B cell (primary cell): ENCODE measurements around the gene DCST2. TPM values are rescaled to one million over a fixed set of nuclear protein-coding genes. Genes with fewer than 3 reads are reported as not detected.
A peak's percentile ranks its signal among the peaks of the same experiment; 100 is the strongest.

Source experiments
- ATAC-seq: fragments of 200-7000 bp; cut with Tn5 transposase; one replicate; pipeline ENCODE4 v1.10.0; 2021; ENCODE audit warnings: low read depth, mild to moderate bottlenecking, moderate number of reproducible peaks, moderate library complexity
- CTCF ChIA-PET: fragments of 350-600 bp; sonication (Branson Sonifier 250); formaldehyde crosslinking; loops from one replicate; lab custom pipeline; 2021; ENCODE audit warnings: antibody characterized with exemption, inconsistent platforms; lab: Charles Lee
- POLR2A ChIA-PET: fragments of 350-600 bp; sonication (Branson Sonifier 250); formaldehyde crosslinking; loops from one replicate; lab custom pipeline; 2021; ENCODE audit warnings: antibody characterized with exemption; lab: Charles Lee
- DNase-seq: peaks from one replicate; pipeline ENCODE4 v3.0.0; 2013
- H2AFZ ChIP-seq: 2 replicates; pipeline ENCODE4 v1.6.1; 2012; ENCODE audit warnings: mild to moderate bottlenecking, low read depth, low read length; ENCODE audit not compliant: insufficient read depth, poor library complexity, severe bottlenecking
- H3K27ac ChIP-seq, 2 donors: 1 replicate in 1 of 2; 2 replicates in 1 of 2; pipeline ENCODE4 v1.5.1; 2012 to 2013; ENCODE audit warnings: low read length in 2 of 2, mild to moderate bottlenecking in 2 of 2, moderate library complexity in 1 of 2
- H3K27me3 ChIP-seq, 4 experiments: fragments of 200-600 bp in 1 of 4; sonication (generic) in 1 of 4; replicated peaks in 1 of 4; 1 replicate in 2 of 4; 2 replicates in 2 of 4; pipeline versions ENCODE4 v1.6.1 to v1.7.0; 2013 to 2016; ENCODE audit warnings: low read length in 3 of 4, mild to moderate bottlenecking in 2 of 4, mixed read lengths in 1 of 4, moderate library complexity in 1 of 4; ENCODE audit not compliant: insufficient read depth in 4 of 4, control insufficient read depth in 3 of 4; ENCODE audit errors: control extremely low read depth in 1 of 4
- H3K36me3 ChIP-seq, 2 experiments: replicated peaks in 1 of 2; 1 replicate in 1 of 2; 2 replicates in 1 of 2; pipeline versions ENCODE4 v1.6.1 to v1.7.1; 2013; ENCODE audit warnings: low read length in 1 of 2; ENCODE audit not compliant: insufficient read depth in 2 of 2, control insufficient read depth in 1 of 2; ENCODE audit errors: control extremely low read depth in 1 of 2, extremely low read depth in 1 of 2
- H3K4me1 ChIP-seq, 2 donors: fragments of 200-600 bp in 1 of 2; sonication (generic) in 1 of 2; 1 replicate in 1 of 2; 2 replicates in 1 of 2; pipeline versions ENCODE4 v1.5.1 to v1.6.1; 2013 to 2017; ENCODE audit warnings: low read length in 2 of 2; ENCODE audit not compliant: control insufficient read depth in 2 of 2, insufficient read depth in 2 of 2
- H3K4me2 ChIP-seq: replicated peaks from 2 replicates; pipeline ENCODE3; 2012; ENCODE audit warnings: mild to moderate bottlenecking, low read depth, low read length; ENCODE audit not compliant: poor library complexity, severe bottlenecking
- H3K4me3 ChIP-seq, 5 experiments: fragments of 200-600 bp in 1 of 5; sonication (generic) in 1 of 5; 1 replicate in 3 of 5; 2 replicates in 2 of 5; pipeline versions ENCODE4 v1.5.1 to v1.7.0; 2011 to 2016; ENCODE audit warnings: low read length in 4 of 5, mild to moderate bottlenecking in 4 of 5, low read depth in 2 of 5, control low read depth in 1 of 5, moderate library complexity in 1 of 5; ENCODE audit not compliant: insufficient read depth in 1 of 5; ENCODE audit errors: control extremely low read depth in 1 of 5, extremely low read depth in 1 of 5
- H3K79me2 ChIP-seq: fragments of 200-600 bp; sonication (generic); one replicate; pipeline ENCODE4 v1.6.0; 2016; ENCODE audit warnings: low read length; ENCODE audit not compliant: control insufficient read depth, insufficient read depth
- H3K9ac ChIP-seq: fragments of 200-600 bp; sonication (generic); 2 replicates; pipeline ENCODE4 v1.6.1; 2017; ENCODE audit warnings: mild to moderate bottlenecking, low read length, moderate library complexity
- H3K9me3 ChIP-seq, 3 donors: one replicate each; pipeline versions ENCODE4 v1.6.1 to v1.7.1; 2013; ENCODE audit warnings: low read length in 2 of 3; ENCODE audit not compliant: control insufficient read depth in 2 of 3, insufficient read depth in 1 of 3; ENCODE audit errors: control extremely low read depth in 1 of 3
- H4K20me1 ChIP-seq: 2 replicates; pipeline ENCODE4 v1.6.0; 2012; ENCODE audit warnings: mild to moderate bottlenecking, low read length; ENCODE audit not compliant: insufficient read depth, control insufficient read depth, poor library complexity, severe bottlenecking
- H3K27ac Mint-ChIP-seq: one replicate; pipeline ENCODE4 v1.8.0; 2021; ENCODE audit warnings: mixed read lengths
- H3K27me3 Mint-ChIP-seq: one replicate; pipeline ENCODE4 v1.8.0; 2021; ENCODE audit warnings: mixed read lengths
- H3K4me1 Mint-ChIP-seq: one replicate; pipeline ENCODE4 v1.8.0; 2021; ENCODE audit warnings: mixed read lengths
- H3K4me3 Mint-ChIP-seq: one replicate; pipeline ENCODE4 v1.8.0; 2021; ENCODE audit warnings: mixed read lengths
- H3K9me3 Mint-ChIP-seq: one replicate; pipeline ENCODE4 v1.8.0; 2022; ENCODE audit warnings: mixed read lengths; ENCODE audit not compliant: insufficient read depth
- EZH2 ChIP-seq: IDR thresholded peaks from 2 replicates; pipeline ENCODE4 v1.6.1; 2012; ENCODE audit warnings: borderline replicate concordance, low read depth, mild to moderate bottlenecking, moderate library complexity, low read length; ENCODE audit not compliant: insufficient read depth, poor library complexity, severe bottlenecking
- WGBS: methylation state at CpG from one replicate; pipeline ENCODE4 v1.1.5; 2013; ENCODE audit warnings: missing lambda C conversion rate; ENCODE audit not compliant: insufficient coverage; 5-methylcytosine and 5-hydroxymethylcytosine counted together
- intact Hi-C: fragments of 100-400 bp; cut with micrococcal nuclease; formaldehyde crosslinking; loops from one replicate; pipeline ENCODE4 v1.10.0; 2022
- polyA minus RNA-seq: library from RNA; depleted of rRNA, polyadenylated mRNA; stranded (reverse); fragments of >200 nt; gene quantifications from 2 replicates; pipeline ENCODE4 v1.2.3, GENCODE V29; 2012
- polyA plus RNA-seq: library from polyadenylated mRNA; depleted of rRNA; stranded (reverse); fragments of >200 nt; gene quantifications from 2 replicates; pipeline ENCODE4 v1.2.3, GENCODE V29; 2012
- total RNA-seq, 2 donors: library from RNA; stranded (reverse); fragments of 120-200 nt in 1 of 2; gene quantifications; 1 replicate in 1 of 2; 2 replicates in 1 of 2; pipeline versions ENCODE4 v1.2.3 to v1.2.4, GENCODE V29; 2013 to 2022
- TF ChIP-seq, protein P1 (sequence below): fragments of 200-600 bp; IDR thresholded peaks from one replicate; pipeline ENCODE4 v1.8.0; 2022; ENCODE audit warnings: antibody characterized with exemption, mild to moderate bottlenecking

The DCST2 gene
- total RNA-seq = 0.89 and 0.90 TPM in 2 replicates
- 0.44 TPM for total RNA-seq (2013)
- 2.9 and 5.4 TPM in 2 replicates for polyA plus RNA-seq
- polyA minus RNA-seq = 0.14 TPM in 1 of 2 replicates, not detected in the other

DNA sequence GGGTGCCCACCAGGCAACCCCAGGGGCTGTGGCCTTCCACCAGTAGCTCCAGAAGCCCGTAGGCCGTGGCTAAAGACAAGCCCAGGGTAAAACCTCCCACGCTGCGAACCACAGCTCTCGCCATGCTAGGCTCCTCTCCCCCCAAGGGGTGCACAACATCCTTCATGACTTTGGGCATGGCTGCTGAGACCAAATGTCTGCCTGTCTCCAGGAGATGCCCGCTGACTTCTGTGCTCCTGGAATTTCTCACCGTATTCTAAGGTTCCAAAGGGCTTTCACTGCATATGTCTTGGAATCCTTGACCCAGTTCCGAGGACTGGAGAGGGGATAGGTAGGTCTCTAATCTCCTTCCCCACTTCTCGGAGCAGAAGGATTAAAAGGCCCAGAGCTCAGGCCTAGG is at the start of gene DCST2, which contains the start of gene DCST1:
TSS of gene DCST2 (minus strand) at position 258 of the 400 bp plus-strand sequence. CDS start at position 178, 80 bp downstream.
TSS of gene DCST1 (plus strand) at position 301 of the 400 bp plus-strand sequence. CDS start 213 bp downstream, outside the sequence.
- no peaks in the 10 kb centered on the region for H3K4me1 Mint-ChIP-seq
- CTCF ChIA-PET = interaction anchor here (1.3 to 1.4 kb wide), 2 partner anchors 12 to 16 kb away, joined by 3 to 6 read pairs; no protein-coding TSS in a partner anchor

GRCh38 chr1:155083052-155083541 is 49.5 kb upstream of the DCST2 start:
- Mint-ChIP-seq H3K27ac (no peak overlapping the region), H3K27me3 (peaks cover 38% of the 10 kb centered on the region), H3K9me3 (no peaks in the 10 kb centered on the region), H3K4me3 (peak overlapping the region; percentile 74), H3K4me1 (peaks cover 64% of the 10 kb centered on the region)
- intact Hi-C loops = no loop called here
- H3K4me1 ChIP-seq = peaks cover 71 to 78% of the 10 kb centered on the region in 2 donors
- no peak for ATAC-seq
- no peak for DNase-seq
- H3K9ac ChIP-seq = no peak overlapping the region
- TF ChIP-seq, protein P1, sequence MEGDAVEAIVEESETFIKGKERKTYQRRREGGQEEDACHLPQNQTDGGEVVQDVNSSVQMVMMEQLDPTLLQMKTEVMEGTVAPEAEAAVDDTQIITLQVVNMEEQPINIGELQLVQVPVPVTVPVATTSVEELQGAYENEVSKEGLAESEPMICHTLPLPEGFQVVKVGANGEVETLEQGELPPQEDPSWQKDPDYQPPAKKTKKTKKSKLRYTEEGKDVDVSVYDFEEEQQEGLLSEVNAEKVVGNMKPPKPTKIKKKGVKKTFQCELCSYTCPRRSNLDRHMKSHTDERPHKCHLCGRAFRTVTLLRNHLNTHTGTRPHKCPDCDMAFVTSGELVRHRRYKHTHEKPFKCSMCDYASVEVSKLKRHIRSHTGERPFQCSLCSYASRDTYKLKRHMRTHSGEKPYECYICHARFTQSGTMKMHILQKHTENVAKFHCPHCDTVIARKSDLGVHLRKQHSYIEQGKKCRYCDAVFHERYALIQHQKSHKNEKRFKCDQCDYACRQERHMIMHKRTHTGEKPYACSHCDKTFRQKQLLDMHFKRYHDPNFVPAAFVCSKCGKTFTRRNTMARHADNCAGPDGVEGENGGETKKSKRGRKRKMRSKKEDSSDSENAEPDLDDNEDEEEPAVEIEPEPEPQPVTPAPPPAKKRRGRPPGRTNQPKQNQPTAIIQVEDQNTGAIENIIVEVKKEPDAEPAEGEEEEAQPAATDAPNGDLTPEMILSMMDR = no peak
- no peak for TF ChIP-seq EZH2
- H3K4me2 ChIP-seq = peak overlapping the region; percentile 97
- H4K20me1 ChIP-seq = peaks cover 53% of the 10 kb centered on the region
- peak overlapping the region in 1 of 5 experiments; percentile 52 for H3K4me3 ChIP-seq
- no peak overlapping the region for H3K27ac ChIP-seq
- ChIA-PET CTCF (interaction anchor here (3.9 to 5.5 kb wide), 4 partner anchors 12 to 88 kb away, joined by 35 to 184 read pairs (median 105); partner anchors contain the start of genes EFNA4, KRTCAP2 and TRIM46), POLR2A (interaction anchor here (0.6 to 3.0 kb wide), 3 partner anchors 20 to 453 kb away, joined by 3 to 18 read pairs (median 4); partner anchors contain the start of gene EFNA4)
- peaks cover 0 to 30% (median 0%) of the 10 kb centered on the region in 3 donors for H3K9me3 ChIP-seq
- H3K36me3 ChIP-seq = no peaks in the 10 kb centered on the region
- H2AFZ ChIP-seq = peak overlapping the region; percentile 59
- no peaks in the 10 kb centered on the region for H3K79me2 ChIP-seq
- WGBS = 80% methylated on average over 6 of the region's 6 CpGs
- H3K27me3 ChIP-seq = peaks cover 0 to 57% (median 43%) of the 10 kb centered on the region in 4 experiments

More for the DNA sequence above, at the start of gene DCST2, which contains the start of gene DCST1:
- H3K27me3 ChIP-seq = peaks cover 0 to 11% (median 0%) of the 10 kb centered on the region in 4 experiments
- 95% methylated on average over 7 of the region's 9 CpGs for WGBS
- POLR2A ChIA-PET = no interaction called here
- H3K4me3 ChIP-seq = no peak within 1 kb of the TSS
- TF ChIP-seq, protein P1 = no peak
- no peak for TF ChIP-seq EZH2
- no peak within 1 kb of the TSS for H3K9ac ChIP-seq
- H3K9me3 Mint-ChIP-seq = no peaks in the 10 kb centered on the region
- H3K27me3 Mint-ChIP-seq = peaks cover 16% of the 10 kb centered on the region
- H4K20me1 ChIP-seq = no peaks in the 10 kb centered on the region
- H3K4me3 Mint-ChIP-seq = no peak within 1 kb of the TSS
- no peaks in the 10 kb centered on the region for H3K4me1 ChIP-seq
- DNase-seq = no peak
- no peak within 1 kb of the TSS for H3K4me2 ChIP-seq
- H2AFZ ChIP-seq = no peak within 1 kb of the TSS
- intact Hi-C loops = no loop called here
- H3K9me3 ChIP-seq = no peaks in the 10 kb centered on the region
- H3K79me2 ChIP-seq = no peaks in the 10 kb centered on the region
- H3K27ac ChIP-seq = no peak within 1 kb of the TSS
- no peak within 1 kb of the TSS for H3K27ac Mint-ChIP-seq
- H3K36me3 ChIP-seq = no peaks in the 10 kb centered on the region
- ATAC-seq = no peak
